IPS DF 6.9 (cell line): ENCODE data around the gene SH3D19.
A peak's percentile ranks its signal among the peaks of the same experiment; 100 is the strongest.

Experiments used
- DNase-seq: peaks from one replicate; pipeline ENCODE4 v3.0.0-alpha.2; 2013; ENCODE audit warnings: low read depth, low spot score
- H3K27ac ChIP-seq: one replicate; pipeline ENCODE4 v1.5.1; 2013; ENCODE audit warnings: low read length, control low read depth
- H3K27me3 ChIP-seq: 2 replicates; pipeline ENCODE4 v1.6.1; 2013; ENCODE audit warnings: mild to moderate bottlenecking, low read length; ENCODE audit not compliant: control insufficient read depth, insufficient read depth
- H3K36me3 ChIP-seq: 2 replicates; pipeline ENCODE4 v1.6.1; 2013; ENCODE audit warnings: low read length; ENCODE audit not compliant: control insufficient read depth, insufficient read depth
- H3K4me1 ChIP-seq: 2 replicates; pipeline ENCODE4 v1.6.1; 2013; ENCODE audit warnings: low read length; ENCODE audit not compliant: control insufficient read depth, insufficient read depth
- H3K4me3 ChIP-seq: 2 replicates; pipeline ENCODE4 v1.5.1; 2013; ENCODE audit warnings: mild to moderate bottlenecking, low read length
- H3K9me3 ChIP-seq: 2 replicates; pipeline ENCODE4 v1.6.1; 2013; ENCODE audit warnings: low read length, inconsistent platforms; ENCODE audit not compliant: control insufficient read depth, insufficient read depth
- WGBS: extraction: QIAGEN DNeasy Blood & Tissue Kit; methylation state at CpG from one replicate; pipeline ENCODE4 v1.1.7; 2013; ENCODE audit warnings: mixed read lengths, missing lambda C conversion rate; ENCODE audit not compliant: insufficient read length, insufficient coverage; 5-methylcytosine and 5-hydroxymethylcytosine counted together

SH3D19 gene

GRCh38 chr4:151325111-151325948, at the start of gene SH3D19:
TSS of gene SH3D19 (minus strand) at chr4:151325605. CDS start at chr4:151325352, 253 bp downstream.
- Histone ChIP-seq H3K4me1 (no peaks in the 10 kb centered on the region), H3K27ac (no peak within 1 kb of the TSS), H3K36me3 (no peaks in the 10 kb centered on the region), H3K27me3 (no peaks in the 10 kb centered on the region), H3K9me3 (no peaks in the 10 kb centered on the region), H3K4me3 (peak within 1 kb of the TSS; percentile 72)
- WGBS = no CpG with 5 or more reads among the region's 88 CpGs
- no peak for DNase-seq

GRCh38 chr4:151362404-151363164, 37.2 kb upstream of the SH3D19 start:
- H3K4me1 ChIP-seq = no peaks in the 10 kb centered on the region
- peak; percentile 82 for DNase-seq
- no peaks in the 10 kb centered on the region for H3K9me3 ChIP-seq
- no peak overlapping the region for H3K4me3 ChIP-seq
- no peak overlapping the region for H3K27ac ChIP-seq
- H3K36me3 ChIP-seq = no peaks in the 10 kb centered on the region
- WGBS = no CpG with 5 or more reads among the region's 14 CpGs
- no peaks in the 10 kb centered on the region for H3K27me3 ChIP-seq

DNA sequence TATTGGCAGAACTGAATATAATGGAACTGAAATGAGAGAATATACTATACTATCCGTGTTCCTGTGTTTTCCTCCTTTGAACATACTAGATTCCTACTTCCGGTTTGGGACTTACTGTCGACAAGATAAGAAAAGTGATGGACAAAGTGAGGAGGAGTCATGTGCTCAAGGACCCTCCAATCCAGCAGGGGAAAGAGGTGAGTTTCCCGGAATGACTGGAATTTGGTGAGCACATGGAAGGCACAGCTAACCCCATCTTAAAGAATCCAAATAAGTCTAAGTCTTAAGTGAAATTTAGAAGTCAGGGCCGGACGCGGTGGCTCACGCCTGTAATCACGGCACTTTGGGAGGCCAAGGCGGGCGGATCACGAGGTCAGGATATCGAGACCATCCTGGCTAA, 36.6 kb upstream of the SH3D19 start:
- Histone ChIP-seq H3K36me3 (no peaks in the 10 kb centered on the region), H3K27me3 (no peaks in the 10 kb centered on the region), H3K27ac (no peak overlapping the region), H3K4me3 (no peak overlapping the region), H3K9me3 (no peaks in the 10 kb centered on the region), H3K4me1 (no peaks in the 10 kb centered on the region)
- WGBS = no CpG with 5 or more reads among the region's 13 CpGs
- no peak for DNase-seq

DNA sequence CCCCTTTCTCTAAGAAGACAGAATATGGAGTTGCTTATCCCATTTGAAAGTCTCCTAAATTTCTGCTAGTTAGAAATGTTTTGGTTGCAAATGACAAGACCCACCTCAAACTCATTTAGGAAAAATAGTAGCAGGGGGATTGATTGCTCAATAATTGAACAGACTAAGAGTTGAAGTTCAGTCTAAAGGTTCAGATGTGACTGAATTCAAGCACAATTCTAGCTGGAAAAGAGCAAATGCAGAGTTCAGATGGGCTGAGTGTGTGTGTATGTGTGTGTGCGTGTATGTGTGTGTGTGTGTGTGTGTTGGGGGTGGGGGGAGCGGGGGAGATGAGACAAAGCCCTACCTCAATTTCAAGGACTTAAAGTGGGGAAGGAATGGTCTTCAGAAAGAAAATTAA, 35.7 kb upstream of the SH3D19 start:
- Histone ChIP-seq H3K4me3 (no peak overlapping the region), H3K36me3 (no peaks in the 10 kb centered on the region), H3K9me3 (no peaks in the 10 kb centered on the region), H3K27ac (no peak overlapping the region), H3K27me3 (no peaks in the 10 kb centered on the region), H3K4me1 (no peaks in the 10 kb centered on the region)
- DNase-seq = no peak
- WGBS = 100% methylated on average over 1 of the region's 2 CpGs

DNA sequence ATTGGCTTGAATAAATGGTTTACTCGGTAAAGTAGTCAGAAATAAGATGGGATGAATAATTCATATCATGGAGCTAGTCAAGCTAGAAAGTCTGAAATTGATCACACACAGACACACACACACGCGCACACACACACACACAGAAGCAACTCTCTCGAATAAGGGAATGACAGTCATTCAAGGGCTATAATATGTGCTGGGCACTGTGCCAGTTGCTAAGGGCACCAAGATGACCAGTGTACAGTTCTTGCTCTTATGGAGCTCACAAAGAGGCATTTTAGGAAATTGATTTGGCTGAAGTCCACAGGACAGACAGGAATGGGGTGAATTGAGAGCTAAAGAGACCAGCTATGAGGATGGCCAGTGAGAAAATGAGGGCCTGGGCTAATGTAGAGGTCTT, 34.2 kb upstream of the SH3D19 start:
- H3K36me3 ChIP-seq = no peaks in the 10 kb centered on the region
- DNase-seq = no peak
- no peaks in the 10 kb centered on the region for H3K27me3 ChIP-seq
- WGBS = 100% methylated on average over 1 of the region's 4 CpGs
- H3K27ac ChIP-seq = no peak overlapping the region
- H3K9me3 ChIP-seq = no peaks in the 10 kb centered on the region
- H3K4me3 ChIP-seq = no peak overlapping the region
- H3K4me1 ChIP-seq = no peaks in the 10 kb centered on the region

GRCh38 chr4:151358266-151358665, 32.9 kb upstream of the SH3D19 start:
- H3K4me3 ChIP-seq = no peak overlapping the region
- WGBS = no CpG with 5 or more reads among the region's 3 CpGs
- no peaks in the 10 kb centered on the region for H3K36me3 ChIP-seq
- H3K9me3 ChIP-seq = no peaks in the 10 kb centered on the region
- H3K27ac ChIP-seq = no peak overlapping the region
- DNase-seq = no peak
- no peaks in the 10 kb centered on the region for H3K4me1 ChIP-seq
- no peaks in the 10 kb centered on the region for H3K27me3 ChIP-seq

DNA sequence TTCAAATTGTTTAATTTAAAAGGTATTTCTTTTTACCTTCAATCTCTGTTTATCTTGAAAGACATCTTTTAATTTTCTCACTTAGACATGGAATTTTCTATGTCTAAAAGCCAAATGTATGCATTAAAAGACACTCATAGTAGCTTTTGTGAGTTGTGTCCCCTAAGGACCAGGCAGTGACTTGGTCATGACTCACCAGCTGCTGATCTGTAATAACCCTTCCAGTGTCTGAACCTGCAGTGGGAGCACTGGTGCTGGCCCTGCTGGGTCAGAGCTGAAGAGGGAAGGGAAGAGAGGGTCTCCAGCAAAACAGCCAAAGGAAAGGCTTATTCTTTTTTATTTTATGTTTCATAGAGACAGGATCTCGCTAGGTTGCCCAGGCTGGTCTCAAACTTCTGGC, 31.1 kb upstream of the SH3D19 start:
- no CpG with 5 or more reads among the region's 1 CpG for WGBS
- no peaks in the 10 kb centered on the region for H3K4me1 ChIP-seq
- DNase-seq = no peak
- H3K27me3 ChIP-seq = no peaks in the 10 kb centered on the region
- no peak overlapping the region for H3K4me3 ChIP-seq
- H3K9me3 ChIP-seq = no peaks in the 10 kb centered on the region
- H3K36me3 ChIP-seq = no peaks in the 10 kb centered on the region
- H3K27ac ChIP-seq = no peak overlapping the region

- Histone ChIP-seq H3K9me3 (no peaks in the 10 kb centered on the region), H3K36me3 (no peaks in the 10 kb centered on the region), H3K4me3 (no peak overlapping the region), H3K4me1 (no peaks in the 10 kb centered on the region), H3K27me3 (no peaks in the 10 kb centered on the region), H3K27ac (no peak overlapping the region)
- no CpG with 5 or more reads among the region's 4 CpGs for WGBS
- no peak for DNase-seq
Observed at GRCh38 chr4:151355155-151355554, 29.8 kb upstream of the SH3D19 start.

DNA sequence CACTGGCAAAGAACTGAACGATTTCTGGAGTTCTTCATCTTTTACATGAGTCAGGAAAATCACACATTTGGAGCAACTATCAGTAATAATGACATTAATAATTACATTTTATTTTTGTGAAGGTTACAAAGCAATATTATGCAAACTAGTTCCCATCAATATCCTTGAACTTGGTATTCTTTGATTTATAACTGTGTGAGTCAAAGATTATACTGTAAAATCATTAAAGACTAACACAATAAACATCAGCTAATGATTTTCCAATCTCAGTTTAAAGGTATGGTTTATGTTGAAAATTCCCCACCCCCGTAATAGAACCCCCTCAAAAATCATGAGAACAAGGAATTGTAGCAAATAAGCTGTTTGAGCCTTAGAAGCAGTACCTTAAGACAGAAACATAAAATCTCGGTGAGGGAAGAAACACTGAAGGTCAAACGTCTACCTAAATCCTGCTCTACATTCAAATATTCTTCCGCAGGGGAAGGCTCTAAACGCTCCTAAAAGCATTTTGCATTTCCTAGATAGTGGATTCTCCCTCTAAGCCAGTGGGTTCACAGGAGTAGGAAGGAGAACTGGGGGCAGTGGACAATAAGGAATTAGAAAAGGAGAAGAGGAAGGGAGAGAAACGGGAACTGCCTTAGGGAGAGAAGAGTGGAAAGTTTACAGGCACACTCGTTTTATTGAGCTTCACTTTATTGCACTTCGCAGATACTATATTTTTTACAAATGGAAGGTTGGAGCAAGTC, 22.3 kb upstream of the SH3D19 start:
- no peaks in the 10 kb centered on the region for H3K9me3 ChIP-seq
- H3K27ac ChIP-seq = no peak overlapping the region
- no peaks in the 10 kb centered on the region for H3K27me3 ChIP-seq
- H3K4me3 ChIP-seq = no peak overlapping the region
- WGBS = no CpG with 5 or more reads among the region's 9 CpGs
- DNase-seq = no peak
- no peaks in the 10 kb centered on the region for H3K36me3 ChIP-seq
- H3K4me1 ChIP-seq = no peaks in the 10 kb centered on the region

DNA sequence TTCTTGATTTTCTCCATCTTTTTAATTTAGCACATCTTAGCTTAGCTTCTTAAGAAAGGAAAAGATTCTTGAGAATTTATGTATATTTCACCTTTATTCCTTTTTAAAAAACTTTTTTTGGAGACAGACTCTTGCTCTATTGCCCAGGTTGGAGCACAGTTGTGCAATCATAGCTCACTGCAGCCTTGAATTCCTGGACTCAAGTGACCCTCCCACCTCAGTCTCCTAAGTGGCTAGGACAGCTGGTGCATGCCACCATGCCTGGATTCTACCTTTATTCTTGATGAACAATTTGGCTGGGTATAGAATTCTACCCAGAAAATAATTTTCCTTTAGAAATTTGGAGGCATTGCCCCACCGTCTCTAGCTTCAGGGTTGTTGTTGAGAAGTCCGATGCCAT, 19.5 kb upstream of the SH3D19 start:
- Histone ChIP-seq H3K27me3 (no peaks in the 10 kb centered on the region), H3K9me3 (no peaks in the 10 kb centered on the region), H3K4me1 (no peaks in the 10 kb centered on the region), H3K4me3 (no peak overlapping the region), H3K36me3 (no peaks in the 10 kb centered on the region), H3K27ac (no peak overlapping the region)
- DNase-seq = no peak
- no CpG with 5 or more reads among the region's 2 CpGs for WGBS
